GM18520 (cell line): ENCODE results near the gene CPLANE2.
"Not testable (repeated sequence)": the region's sequence is repeated elsewhere in the genome, so short reads cannot be mapped to it uniquely, and the experiment has no call there.

Experiments
- ATAC-seq: cut with Tn5 transposase; IDR thresholded peaks from one replicate; pipeline ENCODE4 v1.9.1; 2021; ENCODE audit not compliant: unreplicated experiment

Gene CPLANE2

DNA sequence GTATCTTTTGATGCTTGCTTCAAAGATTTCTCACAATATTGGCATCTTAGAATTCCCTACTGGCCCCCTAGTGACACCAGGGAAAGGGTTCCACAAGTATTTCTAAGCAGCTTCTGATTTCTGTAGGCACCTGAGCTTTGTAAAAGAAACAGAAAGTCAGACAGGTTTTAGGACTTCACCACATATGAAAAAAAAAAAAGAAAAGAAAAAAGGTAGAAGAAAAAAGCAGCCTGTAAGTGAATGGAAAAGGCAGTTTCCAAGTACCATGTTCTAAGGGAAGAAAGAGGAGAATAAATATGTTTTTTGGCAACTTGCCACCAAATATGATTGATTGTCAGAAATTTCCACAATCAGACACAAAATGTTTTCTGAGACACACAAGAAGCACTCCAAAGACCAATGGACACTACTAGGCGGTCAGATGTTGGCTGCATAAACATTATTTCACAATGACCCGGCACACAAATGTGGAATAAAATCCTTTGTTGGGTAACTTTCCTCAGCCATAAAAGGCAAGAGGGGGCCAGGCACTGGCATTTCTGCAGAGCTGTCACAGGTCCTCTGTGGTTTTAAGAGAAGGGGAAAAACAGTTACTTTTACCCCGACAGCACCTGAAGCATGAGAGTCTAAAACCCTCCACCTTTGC lies 12.7 kb upstream of the CPLANE2 start:
- ATAC-seq: no peak

GRCh38 chr1:16248603-16249516 lies 11.9 kb upstream of the CPLANE2 start:
- no peak for ATAC-seq

DNA sequence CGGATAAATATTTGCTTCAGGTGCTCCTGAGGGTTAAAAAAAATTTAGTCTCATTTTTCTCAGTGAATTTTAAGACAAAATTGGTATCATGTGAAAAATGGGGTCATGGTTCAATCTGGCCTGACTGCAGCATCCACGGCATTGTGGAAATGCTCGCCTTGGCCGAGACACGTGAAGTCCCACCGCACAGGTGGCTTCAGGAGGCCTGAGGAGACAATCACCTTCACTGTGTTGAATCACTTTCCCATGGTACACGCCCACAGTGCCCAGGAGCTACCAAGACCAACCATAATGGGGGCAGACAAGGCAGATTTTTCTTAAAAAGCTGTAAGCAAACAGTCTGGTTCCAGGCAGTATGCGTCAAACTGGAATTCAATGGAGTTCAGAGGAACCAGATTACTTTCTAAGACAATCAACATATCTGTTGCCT lies 11.0 kb upstream of the CPLANE2 start:
- ATAC-seq: no peak

GRCh38 chr1:16247441-16247840 lies 10.5 kb upstream of the CPLANE2 start:
- ATAC-seq: no peak

- no peak for ATAC-seq
Measured at GRCh38 chr1:16246961-16247360, 10.0 kb upstream of the CPLANE2 start.

GRCh38 chr1:16246239-16246638 lies 9.3 kb upstream of the CPLANE2 start:
- ATAC-seq: not testable (repeated sequence)

- no peak for ATAC-seq
Measured at GRCh38 chr1:16245476-16246196, 8.7 kb upstream of the CPLANE2 start.

DNA sequence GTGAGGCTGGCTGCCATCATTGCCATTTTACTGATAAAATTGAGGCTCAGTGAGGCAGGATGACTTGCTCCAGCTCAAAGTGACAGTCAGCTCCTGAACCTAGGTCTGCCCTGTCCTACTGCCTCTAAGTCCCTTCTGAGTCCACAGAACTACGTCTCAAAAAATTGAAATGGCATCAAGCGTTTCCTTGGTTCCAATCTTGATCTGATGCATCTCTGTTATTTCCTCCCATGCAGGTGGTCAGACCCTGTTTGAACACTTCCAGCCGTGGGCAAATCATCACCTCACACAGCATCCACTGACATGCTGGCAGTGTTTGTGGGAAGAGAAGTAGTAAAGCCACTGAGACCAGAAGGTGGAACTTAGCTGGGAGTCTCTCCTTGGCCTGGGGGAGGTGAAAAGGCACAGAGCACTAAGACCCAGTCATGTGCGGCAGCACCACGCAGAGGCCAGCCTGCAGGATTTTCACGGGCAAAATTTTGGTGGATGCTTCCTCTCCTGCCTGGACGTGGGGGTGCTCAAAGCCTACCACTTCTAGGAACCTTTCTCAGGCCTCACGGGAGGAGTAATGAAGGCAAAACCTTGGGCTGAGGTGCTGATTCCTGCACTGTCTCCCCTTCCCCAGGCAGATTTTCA lies 7.8 kb upstream of the CPLANE2 start:
- ATAC-seq: no peak

GRCh38 chr1:16243936-16244649 lies 7.1 kb upstream of the CPLANE2 start:
- ATAC-seq: no peak

DNA sequence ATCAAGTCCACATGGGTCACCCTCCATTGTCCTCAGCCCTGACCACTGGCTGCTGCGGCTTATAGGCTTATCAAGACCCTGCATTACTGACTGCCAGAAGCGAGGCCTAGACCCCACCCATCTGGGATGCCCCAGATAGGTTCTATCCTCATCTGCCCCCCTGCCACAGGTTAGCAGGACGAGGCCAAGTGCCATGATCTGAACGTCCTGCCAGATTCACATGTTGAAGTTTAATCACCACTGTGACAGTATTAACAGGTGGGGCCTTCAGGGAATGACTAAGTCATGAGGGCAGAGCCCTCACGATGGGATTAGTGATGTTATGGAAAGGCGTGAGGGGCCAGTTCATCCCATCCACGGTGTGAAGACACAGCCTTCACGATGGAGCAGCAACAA lies 6.2 kb upstream of the CPLANE2 start:
- no peak for ATAC-seq

DNA sequence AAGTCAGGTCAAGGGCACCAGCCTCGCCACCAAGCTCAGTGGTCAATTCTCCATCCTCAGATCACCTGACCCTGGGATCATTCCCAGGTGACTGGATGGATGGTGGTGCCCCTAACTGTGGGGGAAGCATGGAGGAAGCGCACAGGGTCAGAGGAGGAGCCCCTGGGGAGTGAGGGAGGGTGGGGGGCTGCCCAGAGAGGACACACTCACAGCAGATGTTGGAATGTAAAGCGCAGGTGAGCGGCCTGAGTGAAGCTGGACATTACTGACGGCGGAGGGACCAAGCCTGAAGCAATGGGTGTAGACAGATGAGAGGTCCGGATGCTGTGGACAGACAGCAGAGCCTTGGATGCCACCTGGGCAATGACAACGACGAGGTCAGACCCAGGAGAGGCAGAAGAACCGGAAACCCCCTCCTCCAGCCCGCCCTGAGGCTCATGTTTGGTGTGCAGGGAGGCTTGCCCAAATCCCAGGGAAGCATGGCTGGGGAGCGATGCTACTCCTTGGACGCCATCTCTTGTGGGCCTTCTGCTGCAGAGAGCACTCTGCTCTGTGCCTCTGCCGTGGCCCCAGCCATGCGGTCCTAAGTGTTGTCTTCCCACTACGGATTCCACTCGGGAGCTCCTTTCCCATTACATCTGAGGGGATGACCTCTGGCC lies 5.7 kb upstream of the CPLANE2 start:
- no peak for ATAC-seq

GRCh38 chr1:16241221-16241708 lies 4.3 kb upstream of the CPLANE2 start:
- ATAC-seq: no peak

DNA sequence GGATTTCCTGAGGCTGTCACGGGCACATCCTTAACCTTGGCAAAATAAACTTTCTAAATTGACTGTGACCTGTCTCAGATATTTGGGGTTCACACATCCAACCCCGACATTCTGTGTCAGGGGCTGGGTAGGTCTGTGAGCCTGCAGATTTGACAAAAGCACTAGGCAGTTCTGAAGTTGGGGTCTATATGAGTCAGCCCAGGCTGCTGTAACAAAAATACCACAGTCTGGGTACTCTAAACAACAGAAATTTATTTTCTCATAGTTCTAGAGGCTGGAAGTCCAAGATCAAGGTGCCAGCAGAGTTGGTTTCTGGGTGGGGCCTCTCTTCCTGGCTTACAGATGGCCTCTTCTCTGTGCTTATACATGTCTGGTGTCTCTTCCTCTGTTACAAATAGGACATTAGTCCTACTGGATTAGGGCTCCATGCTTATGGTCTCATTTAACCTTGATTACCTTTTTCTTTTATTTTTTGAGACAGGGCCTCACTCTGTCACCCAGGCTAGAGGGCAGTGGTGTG lies 3.0 kb upstream of the CPLANE2 start:
- no peak for ATAC-seq

DNA sequence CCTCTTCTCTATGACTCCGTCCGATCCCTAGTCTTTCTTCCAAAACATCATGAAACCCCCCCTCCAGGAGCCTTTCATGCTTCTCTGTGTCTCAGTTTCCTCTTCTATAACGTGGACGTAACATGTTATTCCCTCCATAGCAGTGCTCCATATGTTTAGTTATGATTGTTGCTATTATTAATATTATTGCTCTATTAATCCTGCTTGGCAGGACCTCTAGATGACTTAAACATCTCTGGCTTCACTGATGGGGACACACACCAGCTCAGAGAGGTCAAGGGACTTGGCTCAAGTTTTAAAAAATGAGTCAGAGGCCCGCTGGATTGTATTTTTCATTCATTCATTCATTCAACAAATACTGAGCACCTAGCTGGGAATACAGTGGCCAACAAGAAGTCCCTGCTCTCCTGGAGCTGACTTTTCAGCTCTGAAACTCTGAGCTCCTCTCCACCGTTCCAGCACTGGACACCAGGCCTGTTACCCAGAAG lies 404 bp upstream of the CPLANE2 start:
- ATAC-seq: no peak

GRCh38 chr1:16235944-16236510 lies 956 bp downstream of the CPLANE2 start:
- peak; percentile 26 for ATAC-seq

GRCh38 chr1:16235347-16235746 lies 1.6 kb downstream of the CPLANE2 start:
- no peak for ATAC-seq

GRCh38 chr1:16233431-16233830 lies 3.6 kb downstream of the CPLANE2 start:
- ATAC-seq: no peak

- no peak for ATAC-seq
Measured at GRCh38 chr1:16232316-16232710, 4.7 kb downstream of the CPLANE2 start.
